BJ (cell line): Measurements from ENCODE around the gene ORMDL2. TPM values are rescaled to one million over a fixed set of nuclear protein-coding genes. Genes with fewer than 3 reads are reported as not detected.

Experiments used
- CTCF ChIA-PET: fragments of 350-600 bp; formaldehyde crosslinking; extraction: SDS; loops from one replicate; lab custom pipeline; 2021; ENCODE audit warnings: antibody characterized with exemption, inconsistent platforms; lab: Yijun Ruan, JAX
- POLR2A ChIA-PET: fragments of 300-600 bp; sonication (Branson Sonifier 250); formaldehyde crosslinking; extraction: SDS; loops from one replicate; lab custom pipeline; 2021; ENCODE audit warnings: antibody characterized with exemption; lab: Charles Lee
- DNase-seq: peaks from one replicate; pipeline ENCODE4 v3.0.0-alpha.2; 2011; ENCODE audit warnings: low read depth
- H3K27me3 ChIP-seq: 2 replicates; pipeline ENCODE4 v1.6.0; 2011; ENCODE audit warnings: low read length; ENCODE audit not compliant: control insufficient read depth, insufficient read depth
- H3K36me3 ChIP-seq: 2 replicates; pipeline ENCODE4 v1.5.1; 2011; ENCODE audit warnings: low read length; ENCODE audit not compliant: control insufficient read depth, insufficient read depth
- H3K4me3 ChIP-seq: 2 replicates; pipeline ENCODE4 v1.5.1; 2011; ENCODE audit warnings: low read depth, mild to moderate bottlenecking, control low read depth, low read length
- CTCF ChIP-seq: IDR thresholded peaks from 2 replicates; pipeline ENCODE4 v1.5.1; 2011; ENCODE audit warnings: low read depth, mild to moderate bottlenecking, control low read depth, inconsistent platforms, low read length, moderate library complexity; ENCODE audit not compliant: insufficient read depth
- polyA plus RNA-seq: library from polyadenylated mRNA; depleted of rRNA; stranded (reverse); fragments of >200 nt; gene quantifications from 2 replicates; pipeline ENCODE4 v1.2.3, GENCODE V29; 2011

ORMDL2 gene
- polyA plus RNA-seq, 1 experiment, result 47.4 TPM

DNA sequence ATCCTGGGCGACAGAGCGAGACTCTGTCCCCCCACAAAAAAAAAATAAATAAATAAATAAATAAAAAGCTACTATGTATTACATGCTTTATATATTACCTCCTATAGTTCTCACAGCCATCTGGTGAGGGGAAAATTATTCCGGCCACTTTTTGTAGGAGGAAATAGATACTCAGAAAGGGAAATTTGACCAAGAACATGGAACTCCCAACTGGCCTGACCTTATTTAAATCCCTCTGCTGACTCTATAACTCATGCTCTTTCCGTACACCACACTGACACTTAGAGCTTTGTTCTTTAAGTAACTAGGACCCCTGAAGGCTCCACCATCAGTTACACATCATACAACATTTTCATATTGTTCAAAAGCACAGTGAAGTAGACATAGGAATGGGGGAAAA, 27.1 kb downstream of the ORMDL2 start:
- TF ChIP-seq CTCF, result no peak
- CTCF ChIA-PET, result no interaction called here
- DNase-seq, result no peak
- no peaks in the 10 kb centered on the region for H3K27me3 ChIP-seq
- H3K4me3 ChIP-seq, result no peak overlapping the region
- peaks cover 4% of the 10 kb centered on the region; the same call in 1 of the 2 replicates for H3K36me3 ChIP-seq
- POLR2A ChIA-PET, result no interaction called here

DNA sequence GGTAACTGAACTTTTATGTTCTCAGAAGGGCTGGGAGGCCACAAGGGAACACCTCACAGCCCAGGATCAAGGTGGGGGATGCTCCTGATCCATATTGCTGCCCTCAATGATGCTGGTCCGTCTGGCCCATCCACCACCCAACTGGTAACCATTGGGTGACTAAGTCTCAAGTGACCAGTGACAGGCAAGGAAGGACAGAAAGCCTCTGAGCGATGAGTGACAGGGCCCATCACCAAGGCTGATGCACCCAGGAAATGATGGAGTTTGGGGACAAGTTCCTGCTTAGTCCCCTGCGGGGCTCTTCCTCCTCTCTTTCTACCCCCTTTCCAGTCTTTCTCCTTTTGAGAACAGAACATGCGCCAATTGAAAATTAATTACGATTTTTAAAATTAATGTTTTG, 27.5 kb downstream of the ORMDL2 start:
- POLR2A ChIA-PET, result no interaction called here
- peaks cover 3% of the 10 kb centered on the region; the same call in 1 of the 2 replicates for H3K36me3 ChIP-seq
- CTCF ChIA-PET, result interaction anchor here (0.6 to 1.0 kb wide), 2 partner anchors 85 to 122 kb away, joined by 3 read pairs; partner anchors contain the start of gene DGKA

DNA sequence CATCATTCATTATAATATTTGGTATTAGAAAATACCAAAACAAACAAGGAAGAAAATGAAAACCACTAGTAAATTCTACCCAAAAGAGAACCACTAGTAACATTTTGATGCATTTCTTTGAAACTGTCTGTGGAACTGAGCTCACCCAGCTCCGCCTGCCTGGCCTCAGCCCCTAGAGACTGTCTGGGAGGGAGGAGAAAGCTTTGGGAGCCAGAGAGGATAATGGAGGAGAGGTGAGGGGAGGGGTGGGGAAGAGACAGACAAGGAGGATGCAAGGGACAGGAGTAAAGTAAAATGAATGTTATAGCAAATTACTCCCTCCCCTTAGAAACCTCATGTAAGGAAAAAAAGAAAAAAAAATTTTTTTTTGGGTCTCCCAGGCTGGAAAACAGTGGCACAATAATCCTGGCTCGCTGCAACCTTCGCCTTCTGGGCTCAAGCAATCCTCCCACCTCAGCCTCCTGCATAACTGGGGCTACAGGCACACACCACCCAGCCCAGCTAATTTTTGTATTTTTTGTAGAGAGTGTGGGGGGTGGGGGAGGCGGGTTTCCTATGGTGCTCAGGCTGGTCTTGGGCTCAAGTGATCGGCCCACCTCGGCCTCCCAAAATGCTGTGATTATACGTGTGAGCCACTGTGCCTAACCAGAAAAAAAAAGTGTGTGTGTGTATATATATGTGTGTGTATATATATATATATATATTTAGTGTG, 28.1 kb downstream of the ORMDL2 start:
- Histone ChIP-seq H3K27me3 (no peaks in the 10 kb centered on the region), H3K36me3 (no peaks in the 10 kb centered on the region), H3K4me3 (no peak overlapping the region)
- ChIA-PET CTCF (interaction anchor here (0.6 to 1.0 kb wide), 3 partner anchors 85 to 837 kb away, joined by 3 read pairs; partner anchors contain the start of gene DGKA), POLR2A (no interaction called here)
- no peak for TF ChIP-seq CTCF
- no peak for DNase-seq

More for the DNA sequence above, 27.5 kb downstream of the ORMDL2 start:
- Histone ChIP-seq H3K4me3 (no peak overlapping the region), H3K27me3 (no peaks in the 10 kb centered on the region)
- DNase-seq, result no peak
- no peak for TF ChIP-seq CTCF

- ChIA-PET CTCF (interaction anchor here (1.0 to 1.5 kb wide), 6 partner anchors 8 to 84 kb away, joined by 3 to 9 read pairs (median 4); partner anchors contain the start of gene DGKA), POLR2A (interaction anchor here (0.6 to 2.1 kb wide), 5 partner anchors 8 to 117 kb away, joined by 3 to 16 read pairs (median 4); partner anchors contain the start of genes DNAJC14, ORMDL2 and SARNP)
- Histone ChIP-seq H3K27me3 (no peaks in the 10 kb centered on the region), H3K36me3 (no peaks in the 10 kb centered on the region), H3K4me3 (no peak overlapping the region)
- no peak for TF ChIP-seq CTCF
- no peak for DNase-seq
Observed at GRCh38 chr12:55847033-55847432, 29.2 kb downstream of the ORMDL2 start.

GRCh38 chr12:55847603-55848291, 29.9 kb downstream of the ORMDL2 start:
- Histone ChIP-seq H3K27me3 (no peaks in the 10 kb centered on the region), H3K36me3 (no peaks in the 10 kb centered on the region), H3K4me3 (peak overlapping the region; percentile 15; the same call in 1 of the 2 replicates)
- DNase-seq, result peak; percentile 99
- no peak for TF ChIP-seq CTCF
- POLR2A ChIA-PET, result interaction anchor here (0.9 to 2.1 kb wide), 4 partner anchors 9 to 118 kb away, joined by 3 to 16 read pairs (median 4); partner anchors contain the start of genes DNAJC14, ORMDL2 and SARNP
- CTCF ChIA-PET, result interaction anchor here (0.7 to 1.5 kb wide), 10 partner anchors 8 to 118 kb away, joined by 3 to 9 read pairs (median 4); partner anchors contain the start of gene DGKA
